B cell (primary cell): ENCODE data around the gene SPEF1. TPM values are rescaled to one million over a fixed set of nuclear protein-coding genes. Genes with fewer than 3 reads are reported as not detected.

ENCODE experiments used
- ATAC-seq: fragments of 200-7000 bp; cut with Tn5 transposase; one replicate; pipeline ENCODE4 v1.10.0; 2021; ENCODE audit warnings: low read depth, mild to moderate bottlenecking, moderate number of reproducible peaks, moderate library complexity
- CTCF ChIA-PET: fragments of 350-600 bp; sonication (Branson Sonifier 250); formaldehyde crosslinking; loops from one replicate; lab custom pipeline; 2021; ENCODE audit warnings: antibody characterized with exemption, inconsistent platforms; lab: Charles Lee
- POLR2A ChIA-PET: fragments of 350-600 bp; sonication (Branson Sonifier 250); formaldehyde crosslinking; loops from one replicate; lab custom pipeline; 2021; ENCODE audit warnings: antibody characterized with exemption; lab: Charles Lee
- DNase-seq: peaks from one replicate; pipeline ENCODE4 v3.0.0; 2013
- H2AFZ ChIP-seq: 2 replicates; pipeline ENCODE4 v1.6.1; 2012; ENCODE audit warnings: mild to moderate bottlenecking, low read depth, low read length; ENCODE audit not compliant: insufficient read depth, poor library complexity, severe bottlenecking
- H3K27ac ChIP-seq, 2 donors: 1 replicate in 1 of 2; 2 replicates in 1 of 2; pipeline ENCODE4 v1.5.1; 2012 to 2013; ENCODE audit warnings: low read length in 2 of 2, mild to moderate bottlenecking in 2 of 2, moderate library complexity in 1 of 2
- H3K27me3 ChIP-seq, 4 experiments: fragments of 200-600 bp in 1 of 4; sonication (generic) in 1 of 4; replicated peaks in 1 of 4; 1 replicate in 2 of 4; 2 replicates in 2 of 4; pipeline versions ENCODE4 v1.6.1 to v1.7.0; 2013 to 2016; ENCODE audit warnings: low read length in 3 of 4, mild to moderate bottlenecking in 2 of 4, mixed read lengths in 1 of 4, moderate library complexity in 1 of 4; ENCODE audit not compliant: insufficient read depth in 4 of 4, control insufficient read depth in 3 of 4; ENCODE audit errors: control extremely low read depth in 1 of 4
- H3K36me3 ChIP-seq, 2 experiments: replicated peaks in 1 of 2; 1 replicate in 1 of 2; 2 replicates in 1 of 2; pipeline versions ENCODE4 v1.6.1 to v1.7.1; 2013; ENCODE audit warnings: low read length in 1 of 2; ENCODE audit not compliant: insufficient read depth in 2 of 2, control insufficient read depth in 1 of 2; ENCODE audit errors: control extremely low read depth in 1 of 2, extremely low read depth in 1 of 2
- H3K4me1 ChIP-seq, 2 donors: fragments of 200-600 bp in 1 of 2; sonication (generic) in 1 of 2; 1 replicate in 1 of 2; 2 replicates in 1 of 2; pipeline versions ENCODE4 v1.5.1 to v1.6.1; 2013 to 2017; ENCODE audit warnings: low read length in 2 of 2; ENCODE audit not compliant: control insufficient read depth in 2 of 2, insufficient read depth in 2 of 2
- H3K4me2 ChIP-seq: replicated peaks from 2 replicates; pipeline ENCODE3; 2012; ENCODE audit warnings: mild to moderate bottlenecking, low read depth, low read length; ENCODE audit not compliant: poor library complexity, severe bottlenecking
- H3K4me3 ChIP-seq, 5 experiments: fragments of 200-600 bp in 1 of 5; sonication (generic) in 1 of 5; 1 replicate in 3 of 5; 2 replicates in 2 of 5; pipeline versions ENCODE4 v1.5.1 to v1.7.0; 2011 to 2016; ENCODE audit warnings: low read length in 4 of 5, mild to moderate bottlenecking in 4 of 5, low read depth in 2 of 5, control low read depth in 1 of 5, moderate library complexity in 1 of 5; ENCODE audit not compliant: insufficient read depth in 1 of 5; ENCODE audit errors: control extremely low read depth in 1 of 5, extremely low read depth in 1 of 5
- H3K79me2 ChIP-seq: fragments of 200-600 bp; sonication (generic); one replicate; pipeline ENCODE4 v1.6.0; 2016; ENCODE audit warnings: low read length; ENCODE audit not compliant: control insufficient read depth, insufficient read depth
- H3K9ac ChIP-seq: fragments of 200-600 bp; sonication (generic); 2 replicates; pipeline ENCODE4 v1.6.1; 2017; ENCODE audit warnings: mild to moderate bottlenecking, low read length, moderate library complexity
- H3K9me3 ChIP-seq, 3 donors: one replicate each; pipeline versions ENCODE4 v1.6.1 to v1.7.1; 2013; ENCODE audit warnings: low read length in 2 of 3; ENCODE audit not compliant: control insufficient read depth in 2 of 3, insufficient read depth in 1 of 3; ENCODE audit errors: control extremely low read depth in 1 of 3
- H4K20me1 ChIP-seq: 2 replicates; pipeline ENCODE4 v1.6.0; 2012; ENCODE audit warnings: mild to moderate bottlenecking, low read length; ENCODE audit not compliant: insufficient read depth, control insufficient read depth, poor library complexity, severe bottlenecking
- H3K27ac Mint-ChIP-seq: one replicate; pipeline ENCODE4 v1.8.0; 2021; ENCODE audit warnings: mixed read lengths
- H3K27me3 Mint-ChIP-seq: one replicate; pipeline ENCODE4 v1.8.0; 2021; ENCODE audit warnings: mixed read lengths
- H3K4me1 Mint-ChIP-seq: one replicate; pipeline ENCODE4 v1.8.0; 2021; ENCODE audit warnings: mixed read lengths
- H3K4me3 Mint-ChIP-seq: one replicate; pipeline ENCODE4 v1.8.0; 2021; ENCODE audit warnings: mixed read lengths
- H3K9me3 Mint-ChIP-seq: one replicate; pipeline ENCODE4 v1.8.0; 2022; ENCODE audit warnings: mixed read lengths; ENCODE audit not compliant: insufficient read depth
- CTCF ChIP-seq: fragments of 200-600 bp; IDR thresholded peaks from one replicate; pipeline ENCODE4 v1.8.0; 2022; ENCODE audit warnings: antibody characterized with exemption, mild to moderate bottlenecking
- EZH2 ChIP-seq: IDR thresholded peaks from 2 replicates; pipeline ENCODE4 v1.6.1; 2012; ENCODE audit warnings: borderline replicate concordance, low read depth, mild to moderate bottlenecking, moderate library complexity, low read length; ENCODE audit not compliant: insufficient read depth, poor library complexity, severe bottlenecking
- WGBS: methylation state at CpG from one replicate; pipeline ENCODE4 v1.1.5; 2013; ENCODE audit warnings: missing lambda C conversion rate; ENCODE audit not compliant: insufficient coverage; 5-methylcytosine and 5-hydroxymethylcytosine counted together
- intact Hi-C: fragments of 100-400 bp; cut with micrococcal nuclease; formaldehyde crosslinking; loops from one replicate; pipeline ENCODE4 v1.10.0; 2022
- polyA plus RNA-seq: library from polyadenylated mRNA; depleted of rRNA; stranded (reverse); fragments of >200 nt; gene quantifications from 2 replicates; pipeline ENCODE4 v1.2.3, GENCODE V29; 2012
- total RNA-seq, 2 donors: library from RNA; stranded (reverse); fragments of 120-200 nt in 1 of 2; gene quantifications; 1 replicate in 1 of 2; 2 replicates in 1 of 2; pipeline versions ENCODE4 v1.2.3 to v1.2.4, GENCODE V29; 2013 to 2022

Gene SPEF1
- total and polyA plus RNA-seq, 2 donors (not counting 1 experiment from before 2014, with no cell fraction given): not detected

- H3K4me1 ChIP-seq: peaks cover 0 to 20% of the 10 kb centered on the region in 2 donors
- POLR2A ChIA-PET: no interaction called here
- H2AFZ ChIP-seq: no peak overlapping the region
- H3K36me3 ChIP-seq: no peaks in the 10 kb centered on the region
- H3K4me2 ChIP-seq: no peak overlapping the region
- no peak overlapping the region for H3K4me3 ChIP-seq
- peaks cover 20% of the 10 kb centered on the region for H3K27me3 Mint-ChIP-seq
- intact Hi-C loops: no loop called here
- no peaks in the 10 kb centered on the region for H3K9me3 Mint-ChIP-seq
- H4K20me1 ChIP-seq: no peaks in the 10 kb centered on the region
- 88% methylated on average over 14 of the region's 24 CpGs for WGBS
- CTCF ChIA-PET: interaction anchor here (1.1 kb wide), 1 partner anchor 19 kb away, joined by 3 read pairs; no protein-coding TSS in a partner anchor
- H3K27ac Mint-ChIP-seq: no peak overlapping the region
- H3K9ac ChIP-seq: no peak overlapping the region
- peaks cover 0 to 10% (median 0%) of the 10 kb centered on the region in 3 donors for H3K9me3 ChIP-seq
- DNase-seq: no peak
- peaks cover 3% of the 10 kb centered on the region for H3K79me2 ChIP-seq
- H3K27me3 ChIP-seq: peaks cover 0 to 19% (median 2%) of the 10 kb centered on the region in 4 experiments
- no peak for ATAC-seq
- H3K27ac ChIP-seq: no peak overlapping the region
- no peak overlapping the region for H3K4me3 Mint-ChIP-seq
- H3K4me1 Mint-ChIP-seq: peaks cover 10% of the 10 kb centered on the region
- TF ChIP-seq CTCF (no peak), EZH2 (no peak)
These were observed 32.1 kb downstream of the SPEF1 start for GRCh38 chr20:3749087-3749688.

GRCh38 chr20:3748073-3748472 is 33.2 kb downstream of the SPEF1 start:
- Histone ChIP-seq H3K27me3 (peaks cover 0 to 23% (median 2%) of the 10 kb centered on the region in 4 experiments), H3K9ac (no peak overlapping the region), H3K9me3 (peaks cover 0 to 10% (median 0%) of the 10 kb centered on the region in 3 donors), H3K27ac (no peak overlapping the region), H3K4me2 (no peak overlapping the region), H4K20me1 (no peaks in the 10 kb centered on the region), H3K4me3 (no peak overlapping the region), H2AFZ (no peak overlapping the region), H3K4me1 (peaks cover 0 to 20% of the 10 kb centered on the region in 2 donors), H3K79me2 (peaks cover 3% of the 10 kb centered on the region), H3K36me3 (no peaks in the 10 kb centered on the region)
- Mint-ChIP-seq H3K4me1 (peaks cover 11% of the 10 kb centered on the region), H3K4me3 (no peak overlapping the region), H3K27me3 (peaks cover 26% of the 10 kb centered on the region), H3K9me3 (no peaks in the 10 kb centered on the region), H3K27ac (no peak overlapping the region)
- intact Hi-C loops: no loop called here
- no peak for ATAC-seq
- CTCF ChIA-PET: interaction anchor here (0.8 to 1.1 kb wide), 3 partner anchors 9 to 21 kb away, joined by 3 to 5 read pairs (median 3); no protein-coding TSS in a partner anchor
- no peak for DNase-seq
- WGBS: 89% methylated on average over 14 of the region's 16 CpGs
- TF ChIP-seq CTCF (no peak), EZH2 (no peak)
- POLR2A ChIA-PET: no interaction called here
